Measurements from ENCODE around the gene TLL2. TPM values are rescaled to one million over a fixed set of nuclear protein-coding genes. Genes with fewer than 3 reads are reported as not detected.

TLL2 gene
- total and polyA plus RNA-seq, 2 experiments from 2014 or later = 2.6 to 3.0 TPM

DNA sequence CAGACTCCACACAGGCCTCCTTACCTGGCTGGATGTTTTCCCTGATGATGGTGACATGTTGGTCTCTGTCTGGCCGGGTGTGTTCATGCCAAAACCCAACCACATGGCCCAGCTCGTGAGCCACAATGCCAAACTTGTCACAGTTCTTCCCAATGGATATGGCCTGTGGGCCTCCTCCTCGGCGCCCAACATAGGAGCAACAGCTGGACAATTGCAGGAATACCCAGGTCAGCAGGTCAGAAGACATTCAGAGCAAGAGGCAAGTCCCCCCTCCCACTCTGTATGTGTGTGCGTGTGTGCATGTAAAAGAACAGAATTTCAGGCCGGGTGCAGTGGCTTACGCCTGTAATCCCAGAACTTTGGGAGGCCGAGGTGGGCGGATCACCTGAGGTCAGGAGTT lies 91.2 kb downstream of the TLL2 start (continued):
- TF ChIP-seq, protein P1, sequence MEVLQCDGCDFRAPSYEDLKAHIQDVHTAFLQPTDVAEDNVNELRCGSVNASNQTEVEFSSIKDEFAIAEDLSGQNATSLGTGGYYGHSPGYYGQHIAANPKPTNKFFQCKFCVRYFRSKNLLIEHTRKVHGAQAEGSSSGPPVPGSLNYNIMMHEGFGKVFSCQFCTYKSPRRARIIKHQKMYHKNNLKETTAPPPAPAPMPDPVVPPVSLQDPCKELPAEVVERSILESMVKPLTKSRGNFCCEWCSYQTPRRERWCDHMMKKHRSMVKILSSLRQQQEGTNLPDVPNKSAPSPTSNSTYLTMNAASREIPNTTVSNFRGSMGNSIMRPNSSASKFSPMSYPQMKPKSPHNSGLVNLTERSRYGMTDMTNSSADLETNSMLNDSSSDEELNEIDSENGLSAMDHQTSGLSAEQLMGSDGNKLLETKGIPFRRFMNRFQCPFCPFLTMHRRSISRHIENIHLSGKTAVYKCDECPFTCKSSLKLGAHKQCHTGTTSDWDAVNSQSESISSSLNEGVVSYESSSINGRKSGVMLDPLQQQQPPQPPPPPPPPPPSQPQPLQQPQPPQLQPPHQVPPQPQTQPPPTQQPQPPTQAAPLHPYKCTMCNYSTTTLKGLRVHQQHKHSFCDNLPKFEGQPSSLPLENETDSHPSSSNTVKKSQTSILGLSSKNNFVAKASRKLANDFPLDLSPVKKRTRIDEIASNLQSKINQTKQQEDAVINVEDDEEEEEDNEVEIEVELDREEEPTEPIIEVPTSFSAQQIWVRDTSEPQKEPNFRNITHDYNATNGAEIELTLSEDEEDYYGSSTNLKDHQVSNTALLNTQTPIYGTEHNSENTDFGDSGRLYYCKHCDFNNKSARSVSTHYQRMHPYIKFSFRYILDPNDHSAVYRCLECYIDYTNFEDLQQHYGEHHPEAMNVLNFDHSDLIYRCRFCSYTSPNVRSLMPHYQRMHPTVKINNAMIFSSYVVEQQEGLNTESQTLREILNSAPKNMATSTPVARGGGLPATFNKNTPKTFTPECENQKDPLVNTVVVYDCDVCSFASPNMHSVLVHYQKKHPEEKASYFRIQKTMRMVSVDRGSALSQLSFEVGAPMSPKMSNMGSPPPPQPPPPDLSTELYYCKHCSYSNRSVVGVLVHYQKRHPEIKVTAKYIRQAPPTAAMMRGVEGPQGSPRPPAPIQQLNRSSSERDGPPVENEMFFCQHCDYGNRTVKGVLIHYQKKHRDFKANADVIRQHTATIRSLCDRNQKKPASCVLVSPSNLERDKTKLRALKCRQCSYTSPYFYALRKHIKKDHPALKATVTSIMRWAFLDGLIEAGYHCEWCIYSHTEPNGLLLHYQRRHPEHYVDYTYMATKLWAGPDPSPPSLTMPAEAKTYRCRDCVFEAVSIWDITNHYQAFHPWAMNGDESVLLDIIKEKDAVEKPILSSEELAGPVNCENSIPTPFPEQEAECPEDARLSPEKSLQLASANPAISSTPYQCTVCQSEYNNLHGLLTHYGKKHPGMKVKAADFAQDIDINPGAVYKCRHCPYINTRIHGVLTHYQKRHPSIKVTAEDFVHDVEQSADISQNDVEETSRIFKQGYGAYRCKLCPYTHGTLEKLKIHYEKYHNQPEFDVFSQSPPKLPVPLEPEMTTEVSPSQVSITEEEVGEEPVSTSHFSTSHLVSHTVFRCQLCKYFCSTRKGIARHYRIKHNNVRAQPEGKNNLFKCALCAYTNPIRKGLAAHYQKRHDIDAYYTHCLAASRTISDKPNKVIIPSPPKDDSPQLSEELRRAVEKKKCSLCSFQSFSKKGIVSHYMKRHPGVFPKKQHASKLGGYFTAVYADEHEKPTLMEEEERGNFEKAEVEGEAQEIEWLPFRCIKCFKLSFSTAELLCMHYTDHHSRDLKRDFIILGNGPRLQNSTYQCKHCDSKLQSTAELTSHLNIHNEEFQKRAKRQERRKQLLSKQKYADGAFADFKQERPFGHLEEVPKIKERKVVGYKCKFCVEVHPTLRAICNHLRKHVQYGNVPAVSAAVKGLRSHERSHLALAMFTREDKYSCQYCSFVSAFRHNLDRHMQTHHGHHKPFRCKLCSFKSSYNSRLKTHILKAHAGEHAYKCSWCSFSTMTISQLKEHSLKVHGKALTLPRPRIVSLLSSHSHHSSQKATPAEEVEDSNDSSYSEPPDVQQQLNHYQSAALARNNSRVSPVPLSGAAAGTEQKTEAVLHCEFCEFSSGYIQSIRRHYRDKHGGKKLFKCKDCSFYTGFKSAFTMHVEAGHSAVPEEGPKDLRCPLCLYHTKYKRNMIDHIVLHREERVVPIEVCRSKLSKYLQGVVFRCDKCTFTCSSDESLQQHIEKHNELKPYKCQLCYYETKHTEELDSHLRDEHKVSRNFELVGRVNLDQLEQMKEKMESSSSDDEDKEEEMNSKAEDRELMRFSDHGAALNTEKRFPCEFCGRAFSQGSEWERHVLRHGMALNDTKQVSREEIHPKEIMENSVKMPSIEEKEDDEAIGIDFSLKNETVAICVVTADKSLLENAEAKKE (CRISPR knock-in tag; IDR thresholded peaks at IDR 0.05) = no peak
- no peak for TF ChIP-seq EZH2 (IDR thresholded peaks at IDR 0.05; ENCODE audit: low read depth, unreplicated experiment)
- no peak for TF ChIP-seq EZH2phosphoT487 (IDR thresholded peaks at IDR 0.05; ENCODE audit: unreplicated experiment)
- no peak for TF ChIP-seq JUNB (IDR thresholded peaks at IDR 0.05; ENCODE audit: unreplicated experiment)
- TF ChIP-seq NANOG (IDR thresholded peaks at IDR 0.05; ENCODE audit: borderline replicate concordance) = no peak
- TF ChIP-seq, protein P2, sequence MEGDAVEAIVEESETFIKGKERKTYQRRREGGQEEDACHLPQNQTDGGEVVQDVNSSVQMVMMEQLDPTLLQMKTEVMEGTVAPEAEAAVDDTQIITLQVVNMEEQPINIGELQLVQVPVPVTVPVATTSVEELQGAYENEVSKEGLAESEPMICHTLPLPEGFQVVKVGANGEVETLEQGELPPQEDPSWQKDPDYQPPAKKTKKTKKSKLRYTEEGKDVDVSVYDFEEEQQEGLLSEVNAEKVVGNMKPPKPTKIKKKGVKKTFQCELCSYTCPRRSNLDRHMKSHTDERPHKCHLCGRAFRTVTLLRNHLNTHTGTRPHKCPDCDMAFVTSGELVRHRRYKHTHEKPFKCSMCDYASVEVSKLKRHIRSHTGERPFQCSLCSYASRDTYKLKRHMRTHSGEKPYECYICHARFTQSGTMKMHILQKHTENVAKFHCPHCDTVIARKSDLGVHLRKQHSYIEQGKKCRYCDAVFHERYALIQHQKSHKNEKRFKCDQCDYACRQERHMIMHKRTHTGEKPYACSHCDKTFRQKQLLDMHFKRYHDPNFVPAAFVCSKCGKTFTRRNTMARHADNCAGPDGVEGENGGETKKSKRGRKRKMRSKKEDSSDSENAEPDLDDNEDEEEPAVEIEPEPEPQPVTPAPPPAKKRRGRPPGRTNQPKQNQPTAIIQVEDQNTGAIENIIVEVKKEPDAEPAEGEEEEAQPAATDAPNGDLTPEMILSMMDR (conservative IDR thresholded peaks at IDR 0.05; ENCODE audit: low read depth in 2 of 2) = no peak
- TF ChIP-seq POLR2AphosphoS5 (IDR thresholded peaks at IDR 0.05; ENCODE audit: low read depth) = no peak
- TF ChIP-seq, protein P3, sequence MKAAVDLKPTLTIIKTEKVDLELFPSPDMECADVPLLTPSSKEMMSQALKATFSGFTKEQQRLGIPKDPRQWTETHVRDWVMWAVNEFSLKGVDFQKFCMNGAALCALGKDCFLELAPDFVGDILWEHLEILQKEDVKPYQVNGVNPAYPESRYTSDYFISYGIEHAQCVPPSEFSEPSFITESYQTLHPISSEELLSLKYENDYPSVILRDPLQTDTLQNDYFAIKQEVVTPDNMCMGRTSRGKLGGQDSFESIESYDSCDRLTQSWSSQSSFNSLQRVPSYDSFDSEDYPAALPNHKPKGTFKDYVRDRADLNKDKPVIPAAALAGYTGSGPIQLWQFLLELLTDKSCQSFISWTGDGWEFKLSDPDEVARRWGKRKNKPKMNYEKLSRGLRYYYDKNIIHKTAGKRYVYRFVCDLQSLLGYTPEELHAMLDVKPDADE (IDR thresholded peaks at IDR 0.05) = no peak
- no peak for TF ChIP-seq ZNF331 (CRISPR knock-in tag; IDR thresholded peaks at IDR 0.05; ENCODE audit: low read depth)
- TF ChIP-seq ZNF114 (CRISPR knock-in tag; IDR thresholded peaks at IDR 0.05) = no peak
